Coronary artery (tissue), 2 donors: ENCODE results near the gene OTOL1.

Source experiments
- DNase-seq: peaks from one replicate; pipeline ENCODE4 v3.0.0-alpha.2; 2017; ENCODE audit warnings: low spot score
- H3K27ac ChIP-seq, 2 donors: fragments of 200-600 bp; sonication (generic); one replicate each; pipeline ENCODE4 v1.5.1; 2016 to 2019
- H3K4me3 ChIP-seq: fragments of 200-600 bp; sonication (generic); 2 replicates; pipeline ENCODE4 v1.5.1; 2016; ENCODE audit warnings: mild to moderate bottlenecking, moderate library complexity
- CTCF ChIP-seq: fragments of 200-600 bp; sonication (generic); IDR thresholded peaks from one replicate; pipeline ENCODE4 v1.5.1; 2019; ENCODE audit warnings: antibody characterized with exemption

OTOL1 gene

GRCh38 chr3:161552984-161553560 is 56.5 kb downstream of the OTOL1 start:
- no peak for TF ChIP-seq CTCF
- H3K27ac ChIP-seq = no peak overlapping the region
- DNase-seq = no peak
- H3K4me3 ChIP-seq = no peak overlapping the region
